ENCODE results near the gene HPS4. TPM values are rescaled to one million over a fixed set of nuclear protein-coding genes. Genes with fewer than 3 reads are reported as not detected.

HPS4 gene
- total and polyA plus RNA-seq, 10 of the 15 experiments (the other 5 are each of a cell fraction or from before 2014, with no cell fraction given): 11.7 to 36.7 (median 30.8) TPM

- TF ChIP-seq ZSCAN29 (IDR thresholded peaks at IDR 0.05): no peak
- TF ChIP-seq ASH2L (IDR thresholded peaks at IDR 0.05; ENCODE audit: borderline replicate concordance, low read depth): no peak
- TF ChIP-seq ZNF24 (IDR thresholded peaks at IDR 0.05): no peak
- peak; percentile 81 for TF ChIP-seq IKZF1 (conservative IDR thresholded peaks at IDR 0.05)
- TF ChIP-seq, protein P1, sequence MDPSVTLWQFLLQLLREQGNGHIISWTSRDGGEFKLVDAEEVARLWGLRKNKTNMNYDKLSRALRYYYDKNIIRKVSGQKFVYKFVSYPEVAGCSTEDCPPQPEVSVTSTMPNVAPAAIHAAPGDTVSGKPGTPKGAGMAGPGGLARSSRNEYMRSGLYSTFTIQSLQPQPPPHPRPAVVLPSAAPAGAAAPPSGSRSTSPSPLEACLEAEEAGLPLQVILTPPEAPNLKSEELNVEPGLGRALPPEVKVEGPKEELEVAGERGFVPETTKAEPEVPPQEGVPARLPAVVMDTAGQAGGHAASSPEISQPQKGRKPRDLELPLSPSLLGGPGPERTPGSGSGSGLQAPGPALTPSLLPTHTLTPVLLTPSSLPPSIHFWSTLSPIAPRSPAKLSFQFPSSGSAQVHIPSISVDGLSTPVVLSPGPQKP (IDR thresholded peaks at IDR 0.05; ENCODE audit: low read depth, low read length): peak; percentile 87
- TF ChIP-seq BACH1 (IDR thresholded peaks at IDR 0.05; ENCODE audit: borderline replicate concordance): peak; percentile 59; the same call in 1 of the 2 replicates
- TF ChIP-seq GATAD2B (conservative IDR thresholded peaks at IDR 0.05; ENCODE audit: low read depth): peak; percentile 68
- TF ChIP-seq LARP7 (IDR thresholded peaks at IDR 0.05): peak; percentile 50; the same call in 1 of the 2 replicates
- TF ChIP-seq CBX5 (IDR thresholded peaks at IDR 0.05; ENCODE audit: low read depth): no peak
- no peak for TF ChIP-seq HDAC2 (IDR thresholded peaks at IDR 0.05)
- TF ChIP-seq RBBP5 (conservative IDR thresholded peaks at IDR 0.05): no peak
- no peak; the same call in 1 of the 2 replicates for TF ChIP-seq RUNX3 (IDR thresholded peaks at IDR 0.05; ENCODE audit: low read length)
- peak; percentile 90 for TF ChIP-seq NBN (IDR thresholded peaks at IDR 0.05)
- TF ChIP-seq, protein P2, sequence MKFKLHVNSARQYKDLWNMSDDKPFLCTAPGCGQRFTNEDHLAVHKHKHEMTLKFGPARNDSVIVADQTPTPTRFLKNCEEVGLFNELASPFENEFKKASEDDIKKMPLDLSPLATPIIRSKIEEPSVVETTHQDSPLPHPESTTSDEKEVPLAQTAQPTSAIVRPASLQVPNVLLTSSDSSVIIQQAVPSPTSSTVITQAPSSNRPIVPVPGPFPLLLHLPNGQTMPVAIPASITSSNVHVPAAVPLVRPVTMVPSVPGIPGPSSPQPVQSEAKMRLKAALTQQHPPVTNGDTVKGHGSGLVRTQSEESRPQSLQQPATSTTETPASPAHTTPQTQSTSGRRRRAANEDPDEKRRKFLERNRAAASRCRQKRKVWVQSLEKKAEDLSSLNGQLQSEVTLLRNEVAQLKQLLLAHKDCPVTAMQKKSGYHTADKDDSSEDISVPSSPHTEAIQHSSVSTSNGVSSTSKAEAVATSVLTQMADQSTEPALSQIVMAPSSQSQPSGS (IDR thresholded peaks at IDR 0.05; ENCODE audit: low read length): no peak
- no peak for TF ChIP-seq ZBTB4 (CRISPR knock-in tag; IDR thresholded peaks at IDR 0.05)
- no peak for TF ChIP-seq HDAC6 (IDR thresholded peaks at IDR 0.05; ENCODE audit: unreplicated experiment)
- TF ChIP-seq IRF4 (IDR thresholded peaks at IDR 0.05; ENCODE audit: low read depth, low read length): 0 out of 2 replicates have a peak, but pooled peaks have one; percentile 46
- peak; percentile 60; the same call in 1 of the 2 replicates for TF ChIP-seq ZNF207 (IDR thresholded peaks at IDR 0.05; ENCODE audit: borderline replicate concordance)
- TF ChIP-seq POLR2AphosphoS2 (IDR thresholded peaks at IDR 0.05; ENCODE audit: low read depth, low read length): peak; percentile 87; the same call in 1 of the 2 replicates
- no peak for TF ChIP-seq HSF1 (IDR thresholded peaks at IDR 0.05; ENCODE audit: low read depth, low read length)
- TF ChIP-seq SUPT20H (IDR thresholded peaks at IDR 0.05; ENCODE audit: borderline replicate concordance, control insufficient read depth, low read depth, low read length): no peak
- TF ChIP-seq EGR1 (IDR thresholded peaks at IDR 0.05; ENCODE audit: borderline replicate concordance in 1 of 2, low read depth in 2 of 2, low read length in 2 of 2): peak in 1 of 2 experiments; percentile 29; a peak in 1 of 3 replicates
- TF ChIP-seq, protein P3, sequence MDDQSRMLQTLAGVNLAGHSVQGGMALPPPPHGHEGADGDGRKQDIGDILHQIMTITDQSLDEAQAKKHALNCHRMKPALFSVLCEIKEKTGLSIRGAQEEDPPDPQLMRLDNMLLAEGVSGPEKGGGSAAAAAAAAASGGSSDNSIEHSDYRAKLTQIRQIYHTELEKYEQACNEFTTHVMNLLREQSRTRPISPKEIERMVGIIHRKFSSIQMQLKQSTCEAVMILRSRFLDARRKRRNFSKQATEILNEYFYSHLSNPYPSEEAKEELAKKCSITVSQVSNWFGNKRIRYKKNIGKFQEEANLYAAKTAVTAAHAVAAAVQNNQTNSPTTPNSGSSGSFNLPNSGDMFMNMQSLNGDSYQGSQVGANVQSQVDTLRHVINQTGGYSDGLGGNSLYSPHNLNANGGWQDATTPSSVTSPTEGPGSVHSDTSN (IDR thresholded peaks at IDR 0.05; ENCODE audit: insufficient replicate concordance, low read depth, low read length): no peak
Measured at GRCh38 chr22:26512149-26512793, 28.7 kb upstream of the HPS4 start, which contains the start of gene TFIP11 (continued).

All from GM12878 (cell line).